Dendritic cell treated with granulocyte-macrophage colony-stimulating factor and Interleukin-4, amounts not matched to agents 40 ng/mL and 50 ng/mL, for 4 days (primary cell): ENCODE results near the gene PSMB3.

Source experiments
- H3K27ac Mint-ChIP-seq: one replicate; pipeline ENCODE4 v1.8.0; 2022; ENCODE audit warnings: mild to moderate bottlenecking, mixed read lengths
- H3K27me3 Mint-ChIP-seq: one replicate; pipeline ENCODE4 v1.8.0; 2022; ENCODE audit warnings: mild to moderate bottlenecking, mixed read lengths
- H3K36me3 Mint-ChIP-seq: one replicate; pipeline ENCODE4 v1.8.0; 2022; ENCODE audit warnings: low read depth, mixed read lengths
- H3K4me1 Mint-ChIP-seq: one replicate; pipeline ENCODE4 v1.8.0; 2022; ENCODE audit warnings: low read depth, mixed read lengths
- H3K4me3 Mint-ChIP-seq: one replicate; pipeline ENCODE4 v1.8.0; 2022; ENCODE audit warnings: mild to moderate bottlenecking, moderate library complexity, mixed read lengths
- H3K9me3 Mint-ChIP-seq: one replicate; pipeline ENCODE4 v1.8.0; 2022; ENCODE audit warnings: mixed read lengths
- intact Hi-C: fragments of 100-400 bp; cut with micrococcal nuclease; formaldehyde crosslinking; loops from one replicate; pipeline ENCODE4 v1.15.0; 2022

Gene PSMB3

DNA sequence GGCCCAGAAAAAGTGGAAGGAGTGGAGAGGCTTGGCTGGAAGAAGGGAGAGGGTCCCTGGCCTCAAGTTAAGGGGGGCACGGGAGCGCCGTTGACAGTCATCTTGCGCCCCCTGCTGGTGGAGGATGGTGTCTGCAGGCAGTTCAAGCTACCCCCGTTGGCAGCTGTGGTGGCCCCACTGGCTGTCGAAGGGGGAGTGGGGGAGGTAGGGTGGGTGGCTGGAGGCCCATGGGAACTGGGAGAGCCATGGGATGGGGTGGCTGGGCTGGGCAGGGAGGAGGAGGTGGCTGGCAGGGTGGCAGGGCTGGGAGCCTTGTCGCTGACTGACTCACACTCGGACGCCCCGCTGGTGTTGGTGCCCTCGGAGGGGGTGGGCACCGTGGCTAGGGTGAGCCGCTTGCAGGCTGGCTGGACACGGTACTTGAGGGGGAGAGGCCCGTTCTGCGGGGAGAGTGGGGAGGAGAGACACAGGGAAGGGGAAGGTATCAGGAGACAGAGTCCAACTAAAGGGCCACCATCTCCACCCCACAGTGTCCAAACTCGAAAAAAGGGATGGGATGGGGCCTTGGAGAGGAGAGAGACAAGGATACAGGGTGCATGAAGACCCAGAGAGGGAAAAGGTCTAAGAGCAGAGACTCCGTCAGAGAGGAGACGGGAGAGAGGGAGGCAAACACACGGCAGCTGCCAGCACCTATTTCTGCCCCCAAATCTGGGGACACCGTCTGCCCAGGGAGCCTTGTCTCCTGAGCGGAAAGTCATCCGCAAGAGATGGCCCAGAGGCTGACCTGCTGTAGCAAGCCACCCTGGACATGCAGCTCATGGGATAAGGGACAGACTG lies 17.2 kb upstream of the PSMB3 start:
- H3K27ac Mint-ChIP-seq = peak overlapping the region; percentile 18
- H3K4me3 Mint-ChIP-seq = no peak overlapping the region
- intact Hi-C loops = loop anchor here (1.0 to 10.0 kb wide), 3 partner anchors 58 to 181 kb away; no protein-coding TSS in a partner anchor

DNA sequence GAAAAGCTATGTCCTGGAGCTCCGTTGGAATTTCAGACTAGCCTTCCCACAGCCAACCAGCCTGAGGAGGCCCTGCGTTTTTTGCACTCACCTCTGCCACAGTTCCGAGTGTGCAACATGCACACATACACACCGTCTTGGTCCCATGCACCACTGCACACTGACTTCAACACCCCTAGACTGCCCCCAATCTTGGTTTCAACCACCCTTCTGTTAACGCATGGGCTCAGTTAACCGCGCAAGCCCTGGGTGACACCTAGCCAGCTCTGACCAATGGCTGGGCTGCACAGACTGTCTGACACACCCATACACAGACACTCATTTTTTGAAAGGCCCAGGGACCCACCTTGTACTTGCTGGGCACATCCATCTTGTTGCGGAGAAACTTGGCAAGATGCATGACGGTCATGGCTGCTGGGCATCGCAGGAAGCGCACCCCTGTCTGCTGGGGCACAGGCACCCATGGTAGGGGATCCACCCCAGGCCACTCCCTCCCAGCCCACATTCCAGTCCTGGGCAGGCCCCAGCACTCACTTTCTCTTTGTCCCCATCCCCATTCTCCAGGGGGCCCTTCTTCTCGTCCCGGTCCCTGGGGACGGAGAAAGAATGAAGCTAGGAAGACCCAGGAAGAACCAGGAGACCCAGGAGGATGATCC lies 14.4 kb upstream of the PSMB3 start:
- H3K9me3 Mint-ChIP-seq = no peaks in the 10 kb centered on the region
- H3K27ac Mint-ChIP-seq = no peak overlapping the region
- H3K4me1 Mint-ChIP-seq = peaks cover 25% of the 10 kb centered on the region
- intact Hi-C loops = loop anchor here (10.0 kb wide), 1 partner anchor 183 kb away; no protein-coding TSS in a partner anchor
- peaks cover 16% of the 10 kb centered on the region for H3K36me3 Mint-ChIP-seq
- no peak overlapping the region for H3K4me3 Mint-ChIP-seq
- peaks cover 58% of the 10 kb centered on the region for H3K27me3 Mint-ChIP-seq

More for the DNA sequence above, 17.2 kb upstream of the PSMB3 start:
- H3K36me3 Mint-ChIP-seq = peaks cover 36% of the 10 kb centered on the region
- peaks cover 48% of the 10 kb centered on the region for H3K4me1 Mint-ChIP-seq
- H3K9me3 Mint-ChIP-seq = no peaks in the 10 kb centered on the region
- peaks cover 34% of the 10 kb centered on the region for H3K27me3 Mint-ChIP-seq

- Mint-ChIP-seq H3K4me3 (no peak overlapping the region), H3K27me3 (peaks cover 63% of the 10 kb centered on the region), H3K36me3 (peaks cover 11% of the 10 kb centered on the region), H3K4me1 (peaks cover 19% of the 10 kb centered on the region), H3K9me3 (no peaks in the 10 kb centered on the region), H3K27ac (no peak overlapping the region)
- intact Hi-C loops = loop anchor here (10.0 kb wide), 1 partner anchor 184 kb away; no protein-coding TSS in a partner anchor
Observed at GRCh38 chr17:38738686-38739085, 13.9 kb upstream of the PSMB3 start.

DNA sequence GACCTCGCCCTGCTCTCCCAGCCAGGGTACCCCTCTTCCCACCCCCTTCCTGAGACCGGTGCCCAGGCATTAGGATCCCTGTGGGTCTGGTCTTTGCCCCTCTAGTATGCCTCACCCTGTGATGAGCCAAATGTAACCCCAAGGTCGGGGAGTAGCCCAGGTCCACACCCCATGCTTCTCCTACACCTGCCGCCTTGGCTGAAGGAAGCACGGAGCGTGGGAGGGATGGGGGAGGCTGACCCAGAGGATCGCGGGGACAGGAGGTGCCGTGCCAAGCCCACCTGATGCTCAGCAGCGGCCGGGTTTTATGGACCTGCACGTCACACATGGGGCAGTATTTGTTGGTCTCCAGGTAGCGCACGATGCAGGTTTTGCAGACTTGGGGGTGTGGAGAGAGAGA lies 13.2 kb upstream of the PSMB3 start:
- peaks cover 4% of the 10 kb centered on the region for H3K36me3 Mint-ChIP-seq
- intact Hi-C loops = loop anchor here (10.0 kb wide), 1 partner anchor 185 kb away; no protein-coding TSS in a partner anchor
- no peaks in the 10 kb centered on the region for H3K9me3 Mint-ChIP-seq
- no peak overlapping the region for H3K4me3 Mint-ChIP-seq
- H3K27me3 Mint-ChIP-seq = peaks cover 69% of the 10 kb centered on the region
- H3K27ac Mint-ChIP-seq = no peak overlapping the region
- peaks cover 15% of the 10 kb centered on the region for H3K4me1 Mint-ChIP-seq

GRCh38 chr17:38740044-38740443 lies 12.5 kb upstream of the PSMB3 start:
- intact Hi-C loops = no loop called here

DNA sequence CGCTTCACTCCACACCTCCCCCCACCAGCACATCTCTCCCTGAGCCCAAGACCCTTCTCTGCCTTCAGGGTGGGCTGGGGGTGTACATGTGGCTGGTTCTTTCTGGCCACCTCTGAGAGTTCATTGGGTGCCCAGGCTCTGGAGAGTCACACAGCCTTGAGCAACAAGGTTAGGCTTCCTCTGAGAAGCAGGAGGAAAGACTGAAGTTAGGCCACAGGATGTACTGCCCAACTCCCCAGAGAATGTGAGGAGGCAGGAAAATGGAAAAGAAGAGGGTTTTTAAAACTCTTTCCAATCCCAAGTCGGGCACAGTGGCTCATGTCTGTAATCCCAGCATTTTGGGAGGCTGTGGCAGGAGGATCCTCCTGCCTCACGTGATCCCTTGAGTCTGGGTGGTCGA lies 11.7 kb upstream of the PSMB3 start:
- Mint-ChIP-seq H3K36me3 (no peaks in the 10 kb centered on the region), H3K4me3 (no peak overlapping the region), H3K4me1 (peaks cover 5% of the 10 kb centered on the region), H3K27me3 (peaks cover 80% of the 10 kb centered on the region), H3K27ac (no peak overlapping the region), H3K9me3 (no peaks in the 10 kb centered on the region)
- intact Hi-C loops = no loop called here

More at GRCh38 chr17:38740044-38740443, 12.5 kb upstream of the PSMB3 start:
- H3K36me3 Mint-ChIP-seq = no peaks in the 10 kb centered on the region
- H3K27me3 Mint-ChIP-seq = peaks cover 77% of the 10 kb centered on the region
- H3K9me3 Mint-ChIP-seq = no peaks in the 10 kb centered on the region
- peaks cover 10% of the 10 kb centered on the region for H3K4me1 Mint-ChIP-seq
- no peak overlapping the region for H3K4me3 Mint-ChIP-seq
- H3K27ac Mint-ChIP-seq = no peak overlapping the region

DNA sequence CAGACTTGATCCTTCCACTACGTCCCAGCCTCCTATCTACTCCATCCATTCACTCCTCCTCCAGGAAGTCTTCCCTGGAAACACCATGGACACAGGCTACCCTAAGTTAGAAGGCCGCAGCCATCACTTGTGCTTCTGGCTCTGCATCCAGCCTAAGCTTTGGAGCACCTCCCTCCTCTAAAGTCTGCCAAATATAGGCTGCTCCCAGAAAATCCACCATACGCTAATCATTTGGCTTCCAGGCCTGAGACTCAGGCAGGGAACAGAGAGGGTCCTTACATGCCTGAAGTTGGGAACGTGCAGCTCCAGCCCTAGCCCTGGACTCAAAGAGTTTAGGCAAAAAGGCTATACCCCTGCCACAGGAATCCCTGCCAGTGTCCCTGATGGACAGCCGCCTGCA lies 11.1 kb upstream of the PSMB3 start:
- H3K9me3 Mint-ChIP-seq = no peaks in the 10 kb centered on the region
- no peak overlapping the region for H3K4me3 Mint-ChIP-seq
- intact Hi-C loops = no loop called here
- H3K27me3 Mint-ChIP-seq = peaks cover 84% of the 10 kb centered on the region
- H3K36me3 Mint-ChIP-seq = no peaks in the 10 kb centered on the region
- H3K27ac Mint-ChIP-seq = no peak overlapping the region
- H3K4me1 Mint-ChIP-seq = peaks cover 12% of the 10 kb centered on the region

GRCh38 chr17:38741921-38742410 lies 10.6 kb upstream of the PSMB3 start:
- H3K9me3 Mint-ChIP-seq = no peaks in the 10 kb centered on the region
- intact Hi-C loops = no loop called here
- H3K27me3 Mint-ChIP-seq = peaks cover 89% of the 10 kb centered on the region
- H3K27ac Mint-ChIP-seq = no peak overlapping the region
- peaks cover 17% of the 10 kb centered on the region for H3K4me1 Mint-ChIP-seq
- H3K36me3 Mint-ChIP-seq = no peaks in the 10 kb centered on the region
- H3K4me3 Mint-ChIP-seq = no peak overlapping the region

DNA sequence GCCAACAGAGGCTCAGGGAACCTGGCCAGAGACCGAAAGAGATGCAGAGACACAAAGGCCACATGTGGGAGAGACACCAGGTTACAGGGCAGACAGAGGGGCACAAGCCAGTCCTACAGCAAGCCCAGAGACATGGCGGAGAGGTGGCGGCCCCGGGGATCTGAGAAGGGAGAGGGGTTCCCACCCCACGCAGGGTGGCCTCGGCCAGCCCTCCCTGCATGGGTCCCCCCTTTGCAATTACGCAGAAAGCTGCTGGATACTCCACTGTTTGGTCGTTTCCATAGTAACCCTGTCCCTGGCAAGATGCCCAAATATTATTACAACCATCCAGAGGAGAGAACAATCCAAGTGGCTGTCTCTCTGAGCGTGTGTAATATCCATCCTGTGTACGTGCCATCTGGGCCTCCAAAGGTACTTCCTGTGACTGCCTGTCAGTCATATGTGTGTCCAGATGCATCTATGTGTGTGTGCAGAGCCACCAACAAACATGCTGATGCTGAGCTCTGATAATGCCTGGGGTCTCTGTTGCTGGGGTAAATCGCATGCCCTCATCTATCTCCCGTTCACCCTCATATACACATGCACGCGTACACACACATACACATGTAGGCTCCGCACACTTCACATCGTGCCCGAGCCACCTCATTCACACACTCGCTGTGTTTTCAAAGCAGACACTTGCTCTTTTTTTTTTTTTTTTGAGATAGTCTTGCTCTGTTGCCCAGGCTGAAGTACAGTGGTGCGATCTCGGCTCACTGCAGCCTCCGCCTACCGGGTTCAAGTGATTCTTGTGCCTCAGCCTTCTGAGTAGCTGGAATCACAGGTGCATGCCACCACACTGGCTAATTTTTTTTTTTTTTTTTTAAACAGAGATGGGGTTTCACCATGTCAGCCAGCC lies 9.9 kb upstream of the PSMB3 start:
- H3K4me1 Mint-ChIP-seq = peaks cover 20% of the 10 kb centered on the region
- H3K27ac Mint-ChIP-seq = no peak overlapping the region
- H3K9me3 Mint-ChIP-seq = no peaks in the 10 kb centered on the region
- no peaks in the 10 kb centered on the region for H3K36me3 Mint-ChIP-seq
- H3K4me3 Mint-ChIP-seq = no peak overlapping the region
- H3K27me3 Mint-ChIP-seq = peaks cover 92% of the 10 kb centered on the region
- intact Hi-C loops = no loop called here

DNA sequence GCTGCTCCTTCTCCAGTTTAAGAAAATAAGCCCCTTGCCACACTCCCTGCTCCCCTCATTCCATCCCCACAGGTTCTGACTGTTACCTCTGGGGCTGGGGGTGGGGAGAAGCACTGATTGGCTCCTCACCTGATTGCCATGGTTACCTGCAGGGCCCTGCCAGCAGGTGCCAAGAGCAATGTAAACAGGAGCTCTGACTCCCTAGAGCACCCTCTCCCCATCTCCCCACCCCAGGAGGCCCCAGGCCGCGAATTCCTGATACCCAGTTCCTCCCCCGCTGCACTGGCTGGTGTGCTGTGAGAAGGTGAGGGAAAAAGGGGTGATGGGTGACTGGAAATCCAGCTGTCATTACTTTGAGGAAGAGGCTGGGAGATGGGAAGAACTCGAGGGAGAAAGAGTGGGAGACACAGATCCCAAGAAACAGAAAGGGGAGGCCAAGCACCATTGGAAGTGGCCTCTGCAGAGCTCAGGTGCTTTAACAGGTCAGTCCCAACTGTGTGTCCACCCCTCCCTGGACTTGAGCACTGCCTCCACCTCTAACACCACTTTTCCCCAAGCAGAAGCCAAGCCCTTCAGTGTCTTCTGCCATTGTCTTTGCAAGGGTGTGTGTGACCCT lies 8.9 kb upstream of the PSMB3 start:
- no peak overlapping the region for H3K27ac Mint-ChIP-seq
- H3K9me3 Mint-ChIP-seq = no peaks in the 10 kb centered on the region
- peaks cover 91% of the 10 kb centered on the region for H3K27me3 Mint-ChIP-seq
- no peaks in the 10 kb centered on the region for H3K36me3 Mint-ChIP-seq
- no peak overlapping the region for H3K4me3 Mint-ChIP-seq
- intact Hi-C loops = no loop called here
- H3K4me1 Mint-ChIP-seq = peaks cover 24% of the 10 kb centered on the region

GRCh38 chr17:38745545-38745944 lies 7.0 kb upstream of the PSMB3 start:
- peaks cover 92% of the 10 kb centered on the region for H3K27me3 Mint-ChIP-seq
- intact Hi-C loops = no loop called here
- no peaks in the 10 kb centered on the region for H3K36me3 Mint-ChIP-seq

GRCh38 chr17:38746004-38746848 lies 6.3 kb upstream of the PSMB3 start:
- H3K27ac Mint-ChIP-seq = peak overlapping the region; percentile 52
- intact Hi-C loops = no loop called here
- peaks cover 93% of the 10 kb centered on the region for H3K27me3 Mint-ChIP-seq
- no peaks in the 10 kb centered on the region for H3K36me3 Mint-ChIP-seq
- peak overlapping the region; percentile 68 for H3K4me3 Mint-ChIP-seq
- no peaks in the 10 kb centered on the region for H3K9me3 Mint-ChIP-seq
- peaks cover 46% of the 10 kb centered on the region for H3K4me1 Mint-ChIP-seq

More at GRCh38 chr17:38745545-38745944, 7.0 kb upstream of the PSMB3 start:
- Mint-ChIP-seq H3K9me3 (no peaks in the 10 kb centered on the region), H3K4me1 (peaks cover 39% of the 10 kb centered on the region), H3K4me3 (no peak overlapping the region), H3K27ac (no peak overlapping the region)
